T-helper 2 cell (primary cell): ENCODE measurements around the gene SPACA4.

Experiments
- DNase-seq, 5 experiments: peaks; one replicate each; pipeline versions ENCODE4 v3.0.0 to v3.0.0-alpha.2; 2012 to 2022

SPACA4 gene

DNA sequence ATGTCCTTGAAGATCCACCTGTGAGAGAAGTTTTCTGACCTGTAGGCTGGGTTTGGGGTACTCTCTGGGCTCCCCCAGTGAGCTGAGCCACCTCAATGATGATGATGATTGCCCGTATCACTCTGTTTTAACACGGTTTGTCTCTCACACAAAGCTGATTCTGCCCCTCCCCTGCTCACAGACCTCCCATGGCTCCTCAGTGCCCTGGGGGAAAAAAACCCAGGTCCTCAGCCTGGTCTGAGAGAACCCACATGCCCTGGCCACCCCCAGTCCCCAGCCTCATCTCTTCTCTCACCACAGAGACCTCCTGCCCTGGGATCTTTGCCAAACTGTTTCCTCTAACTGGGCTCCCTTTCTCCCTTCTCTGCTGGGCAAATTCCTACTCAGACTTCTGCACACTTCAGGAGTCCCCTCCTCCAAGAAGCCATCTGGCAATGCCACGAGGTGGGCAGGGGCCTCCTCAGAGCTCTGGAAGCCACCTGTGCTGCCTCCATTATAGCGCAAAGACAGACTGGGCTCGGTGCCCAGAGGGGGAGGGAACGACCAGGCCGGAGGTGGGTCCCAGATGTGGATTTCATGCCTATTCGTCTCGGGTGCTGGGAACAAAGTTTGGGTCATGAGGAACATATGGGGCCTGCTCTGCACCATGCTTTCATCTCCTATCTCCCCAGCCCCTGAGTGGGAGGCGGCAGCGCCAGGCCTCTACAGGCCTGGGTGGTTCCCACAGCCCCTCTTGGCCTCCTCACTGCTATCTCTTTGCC lies 47.9 kb downstream of the SPACA4 start:
- DNase-seq = no peak

- DNase-seq = no peak
These were observed 50.4 kb downstream of the SPACA4 start for GRCh38 chr19:48656840-48657474.
